CD4-positive, alpha-beta T cell treated with Interleukin-2 at 100 ng/mL for 4 hours (primary cell): ENCODE measurements around the gene ALG3.
"Not testable (repeated sequence)": the region's sequence is repeated elsewhere in the genome, so short reads cannot be mapped to it uniquely, and the experiment has no call there.

Experiments
- DNase-seq: peaks from one replicate; pipeline ENCODE4 v3.0.0-alpha.2; 2020; ENCODE audit warnings: low spot score

Gene ALG3

GRCh38 chr3:184248454-184249411, at the start of gene ALG3:
ALG3 (minus strand) TSS chr3:184248962; CDS start chr3:184248940, 22 bp downstream.
- peak; percentile 89 for DNase-seq

GRCh38 chr3:184296616-184297015, 47.9 kb upstream of the ALG3 start:
- DNase-seq = no peak

GRCh38 chr3:184295771-184296170, 47.0 kb upstream of the ALG3 start:
- DNase-seq = no peak

DNA sequence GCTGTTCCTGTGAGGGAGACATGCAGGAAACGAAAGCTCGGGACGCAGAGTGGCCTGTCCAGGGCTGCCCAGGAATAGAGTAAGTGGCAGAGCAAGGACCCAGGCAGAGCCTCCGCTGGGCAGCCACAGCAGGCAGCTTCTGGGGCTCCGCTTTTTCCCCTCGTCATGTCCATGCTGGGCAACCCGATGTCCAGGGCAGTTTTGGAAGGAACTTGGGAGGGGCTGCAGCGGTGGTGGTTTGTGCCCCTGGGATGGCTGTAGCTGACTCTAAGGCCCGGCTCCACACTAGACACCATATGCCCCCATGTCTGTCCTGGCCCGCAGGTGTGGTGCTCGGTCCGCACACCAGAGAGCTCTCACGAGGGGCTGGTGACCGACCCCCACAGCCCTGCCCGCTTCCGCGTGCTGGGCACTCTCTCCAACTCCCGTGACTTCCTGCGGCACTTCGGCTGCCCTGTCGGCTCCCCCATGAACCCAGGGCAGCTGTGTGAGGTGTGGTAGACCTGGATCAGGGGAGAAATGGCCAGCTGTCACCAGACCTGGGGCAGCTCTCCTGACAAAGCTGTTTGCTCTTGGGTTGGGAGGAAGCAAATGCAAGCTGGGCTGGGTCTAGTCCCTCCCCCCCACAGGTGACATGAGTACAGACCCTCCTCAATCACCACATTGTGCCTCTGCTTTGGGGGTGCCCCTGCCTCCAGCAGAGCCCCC, 43.1 kb upstream of the ALG3 start:
- DNase-seq = no peak

GRCh38 chr3:184291044-184291737, 42.4 kb upstream of the ALG3 start:
- DNase-seq = no peak

DNA sequence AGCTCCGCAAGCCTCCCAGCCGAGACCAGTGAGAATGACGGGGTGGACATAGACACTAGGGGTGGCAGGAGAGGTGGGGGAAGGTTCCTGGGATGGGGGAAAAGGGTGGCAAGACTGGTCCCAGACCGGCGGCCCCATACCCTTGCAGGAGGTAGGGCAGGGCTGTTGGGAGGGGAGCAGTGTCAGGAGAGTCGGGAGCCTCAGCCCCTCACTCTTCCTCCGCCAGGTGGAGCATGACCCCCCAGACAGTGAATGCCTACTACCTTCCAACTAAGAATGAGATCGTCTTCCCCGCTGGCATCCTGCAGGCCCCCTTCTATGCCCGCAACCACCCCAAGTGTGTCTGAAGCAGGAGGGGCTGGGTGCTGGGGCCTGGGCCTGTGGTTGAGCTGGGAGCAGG, 41.6 kb upstream of the ALG3 start:
- DNase-seq = no peak

DNA sequence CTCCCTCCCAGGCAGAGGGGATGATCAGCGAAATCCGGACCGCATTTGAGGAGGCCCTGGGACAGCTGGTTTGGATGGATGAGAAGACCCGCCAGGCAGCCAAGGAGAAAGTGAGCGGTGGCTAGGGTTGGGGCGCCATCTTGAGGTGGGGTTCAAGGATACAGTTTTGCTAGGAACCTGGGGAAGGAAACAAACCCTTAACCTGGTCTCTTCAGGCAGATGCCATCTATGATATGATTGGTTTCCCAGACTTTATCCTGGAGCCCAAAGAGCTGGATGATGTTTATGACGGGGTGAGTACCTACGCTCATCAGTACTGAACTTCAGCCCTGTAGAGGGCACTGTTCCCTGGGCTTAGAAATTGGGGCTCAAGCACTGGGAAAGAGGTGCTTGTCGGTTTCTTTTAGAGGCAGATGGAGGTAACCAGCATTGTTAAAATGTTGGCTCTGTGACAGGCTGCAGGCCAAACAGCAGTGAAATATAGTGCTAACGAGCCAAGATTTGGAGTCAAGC, 40.7 kb upstream of the ALG3 start:
- DNase-seq = peak; percentile 58

- DNase-seq = peak; percentile 22
Measured at GRCh38 chr3:184284696-184285095, 35.9 kb upstream of the ALG3 start.

DNA sequence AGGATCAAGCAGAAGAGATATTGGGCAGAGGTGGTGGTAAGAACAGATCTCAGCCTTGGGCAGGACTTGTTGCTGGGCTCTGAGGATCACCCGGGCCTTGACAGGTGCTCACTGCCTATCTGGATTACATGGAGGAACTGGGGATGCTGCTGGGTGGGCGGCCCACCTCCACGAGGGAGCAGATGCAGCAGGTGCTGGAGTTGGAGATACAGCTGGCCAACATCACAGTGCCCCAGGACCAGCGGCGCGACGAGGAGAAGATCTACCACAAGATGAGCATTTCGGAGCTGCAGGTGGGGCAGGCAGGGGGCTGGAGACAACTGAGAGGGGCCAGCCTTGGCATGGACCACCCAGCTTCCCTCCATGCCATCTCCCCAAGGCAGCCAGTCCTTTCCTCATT, 34.9 kb upstream of the ALG3 start:
- DNase-seq = no peak

DNA sequence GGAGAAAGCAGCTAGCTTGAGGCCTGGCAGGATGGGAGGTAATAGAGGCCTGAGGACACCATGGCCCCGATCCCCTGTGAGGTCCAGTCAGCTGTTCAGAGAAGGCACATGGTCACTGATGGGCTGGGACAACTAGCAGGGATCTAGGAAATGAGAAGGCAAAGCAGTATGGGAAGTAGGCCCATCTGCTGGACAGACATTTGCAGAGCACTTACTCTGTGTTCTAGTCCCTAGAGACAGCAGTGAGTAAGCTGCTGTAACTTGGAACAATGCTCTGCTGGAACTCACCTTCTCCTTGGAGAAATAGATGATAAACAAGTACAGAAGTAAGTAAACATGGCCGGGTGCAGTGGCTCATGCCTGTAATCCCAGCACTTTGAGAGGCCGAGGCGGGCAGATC, 34.2 kb upstream of the ALG3 start:
- DNase-seq = no peak

DNA sequence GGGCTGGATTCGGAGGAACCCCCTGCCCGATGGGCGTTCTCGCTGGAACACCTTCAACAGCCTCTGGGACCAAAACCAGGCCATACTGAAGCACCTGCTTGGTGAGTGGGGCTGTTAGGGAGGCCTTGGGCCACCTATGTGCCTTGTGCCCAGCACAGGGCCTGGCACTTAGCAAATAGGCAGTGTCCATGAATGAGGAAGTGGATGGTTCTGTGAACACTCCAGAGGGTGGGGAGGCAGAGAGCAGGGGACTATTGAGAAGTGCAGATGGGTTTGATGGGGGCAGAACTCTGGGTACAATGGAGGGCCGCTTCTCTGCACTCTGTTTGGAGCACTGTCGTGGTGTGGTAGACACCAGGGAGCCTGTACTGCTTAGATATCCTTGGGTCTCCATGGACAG, 28.6 kb upstream of the ALG3 start:
- DNase-seq = no peak

- no peak for DNase-seq
Measured at GRCh38 chr3:184275961-184276910, 27.5 kb upstream of the ALG3 start, which contains the start of gene ECE2. ECE2 (plus strand) TSS chr3:184276022; CDS start chr3:184276154, 132 bp downstream.

- no peak for DNase-seq
Measured at GRCh38 chr3:184275381-184275701, 26.6 kb upstream of the ALG3 start.

- DNase-seq = no peak
Measured at GRCh38 chr3:184272269-184272668, 23.5 kb upstream of the ALG3 start.

DNA sequence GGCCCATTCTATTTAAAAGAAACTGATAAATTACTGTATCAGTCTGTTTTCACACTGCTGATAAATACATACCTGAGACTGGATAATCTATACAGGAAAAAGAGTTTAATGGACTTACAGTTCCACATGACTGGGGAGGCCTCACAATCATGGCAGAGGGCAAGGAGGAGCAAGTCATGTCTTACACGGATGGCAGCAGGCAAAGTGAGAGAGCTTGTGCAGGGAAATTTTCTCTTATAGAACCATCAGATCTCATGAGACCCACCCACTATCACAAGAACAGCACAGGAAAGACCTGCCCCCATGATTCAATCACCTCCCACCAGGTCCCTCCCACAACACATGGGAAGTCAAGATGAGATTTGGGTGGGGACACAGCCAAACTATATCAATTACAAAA, 18.5 kb upstream of the ALG3 start:
- not testable (repeated sequence) for DNase-seq

DNA sequence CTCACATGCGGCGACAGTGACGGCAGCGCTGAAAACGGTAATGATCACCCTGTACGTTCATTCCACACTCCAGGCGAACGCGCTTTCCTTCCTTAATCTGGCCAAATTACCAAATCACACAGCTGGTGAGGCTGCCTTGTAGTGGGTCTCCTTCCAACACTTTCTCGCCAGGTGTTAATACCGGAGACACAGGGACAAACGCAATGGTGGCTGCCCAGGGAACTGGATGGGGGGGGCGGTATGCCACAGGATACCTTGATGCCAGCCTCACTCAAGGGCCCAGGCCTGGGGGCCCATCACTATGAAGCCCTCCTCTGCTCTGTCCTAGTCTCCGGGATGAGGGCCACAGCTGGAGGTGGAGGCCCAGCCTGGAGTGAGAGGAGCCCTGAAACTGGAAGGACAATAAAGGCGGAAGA, 14.0 kb upstream of the ALG3 start:
- DNase-seq = no peak

GRCh38 chr3:184261854-184262763, 13.3 kb upstream of the ALG3 start:
- DNase-seq = no peak

GRCh38 chr3:184261270-184261853, 12.6 kb upstream of the ALG3 start, which contains the start of gene CAMK2N2:
CAMK2N2 (minus strand) TSS chr3:184261553; CDS start chr3:184261285, 268 bp downstream.
- peak; percentile 46 for DNase-seq

- no peak for DNase-seq
Measured at GRCh38 chr3:184260724-184261269, 12.0 kb upstream of the ALG3 start.
